Suprapubic skin (tissue), 4 donors: ENCODE data around the gene CAMTA1.

Experiments
- EP300 ChIP-seq: sonication (generic); formaldehyde crosslinking; IDR thresholded peaks from one replicate; pipeline ENCODE4 v1.6.1; 2017; ENCODE audit warnings: antibody characterized with exemption
- POLR2A ChIP-seq, 2 donors: fragments of 450-650 bp; IDR thresholded peaks; one replicate each; pipeline ENCODE4 v1.6.1; 2017; ENCODE audit warnings: antibody characterized with exemption in 2 of 2, mild to moderate bottlenecking in 2 of 2, moderate library complexity in 2 of 2
- POLR2AphosphoS5 ChIP-seq, 3 donors: sonication (generic); formaldehyde crosslinking; IDR thresholded peaks; one replicate each; pipeline ENCODE4 v1.6.1; 2017; ENCODE audit warnings: antibody characterized with exemption in 3 of 3
- TF ChIP-seq, protein P1 (sequence below), 2 donors: fragments of 200-600 bp in 1 of 2; fragments of 450-650 bp in 1 of 2; sonication (generic) in 1 of 2; IDR thresholded peaks; one replicate each; pipeline ENCODE4 v1.5.1; 2016 to 2019; ENCODE audit warnings: antibody characterized with exemption in 2 of 2, mild to moderate bottlenecking in 1 of 2, moderate library complexity in 1 of 2

GRCh38 chr1:7207875-7208646 lies 422.8 kb downstream of the CAMTA1 start:
- TF ChIP-seq POLR2A (IDR thresholded peaks at IDR 0.05): no peak
- TF ChIP-seq, protein P1, sequence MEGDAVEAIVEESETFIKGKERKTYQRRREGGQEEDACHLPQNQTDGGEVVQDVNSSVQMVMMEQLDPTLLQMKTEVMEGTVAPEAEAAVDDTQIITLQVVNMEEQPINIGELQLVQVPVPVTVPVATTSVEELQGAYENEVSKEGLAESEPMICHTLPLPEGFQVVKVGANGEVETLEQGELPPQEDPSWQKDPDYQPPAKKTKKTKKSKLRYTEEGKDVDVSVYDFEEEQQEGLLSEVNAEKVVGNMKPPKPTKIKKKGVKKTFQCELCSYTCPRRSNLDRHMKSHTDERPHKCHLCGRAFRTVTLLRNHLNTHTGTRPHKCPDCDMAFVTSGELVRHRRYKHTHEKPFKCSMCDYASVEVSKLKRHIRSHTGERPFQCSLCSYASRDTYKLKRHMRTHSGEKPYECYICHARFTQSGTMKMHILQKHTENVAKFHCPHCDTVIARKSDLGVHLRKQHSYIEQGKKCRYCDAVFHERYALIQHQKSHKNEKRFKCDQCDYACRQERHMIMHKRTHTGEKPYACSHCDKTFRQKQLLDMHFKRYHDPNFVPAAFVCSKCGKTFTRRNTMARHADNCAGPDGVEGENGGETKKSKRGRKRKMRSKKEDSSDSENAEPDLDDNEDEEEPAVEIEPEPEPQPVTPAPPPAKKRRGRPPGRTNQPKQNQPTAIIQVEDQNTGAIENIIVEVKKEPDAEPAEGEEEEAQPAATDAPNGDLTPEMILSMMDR (IDR thresholded peaks at IDR 0.05): peak in 1 of 2 donors; percentile 12
- no peak for TF ChIP-seq EP300
- no peak for TF ChIP-seq POLR2AphosphoS5 (IDR thresholded peaks at IDR 0.05)
